ENCODE results near the gene JUNB.

DNA sequence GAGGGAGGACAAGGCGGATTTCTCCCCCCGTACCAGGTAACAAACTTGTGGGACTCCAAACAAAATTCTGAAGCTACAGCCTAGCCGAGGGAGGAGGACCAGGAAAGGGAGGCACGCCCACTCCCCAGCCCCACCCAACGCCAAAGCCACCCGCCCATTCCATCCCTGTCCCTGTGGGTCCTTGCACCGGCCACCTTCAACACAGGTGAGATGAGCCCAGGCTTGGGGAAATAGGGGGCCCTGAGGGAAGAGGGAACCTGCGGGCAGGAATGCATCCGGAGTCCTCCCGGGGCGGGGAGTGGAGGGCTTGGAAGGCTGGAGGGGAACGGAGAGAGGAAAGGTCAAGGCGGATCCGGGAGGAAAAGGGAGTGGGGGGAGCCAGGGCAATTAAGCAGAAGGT is 39.7 kb upstream of the JUNB start, which contains the start of gene BEST2:
- TF ChIP-seq, protein P1, sequence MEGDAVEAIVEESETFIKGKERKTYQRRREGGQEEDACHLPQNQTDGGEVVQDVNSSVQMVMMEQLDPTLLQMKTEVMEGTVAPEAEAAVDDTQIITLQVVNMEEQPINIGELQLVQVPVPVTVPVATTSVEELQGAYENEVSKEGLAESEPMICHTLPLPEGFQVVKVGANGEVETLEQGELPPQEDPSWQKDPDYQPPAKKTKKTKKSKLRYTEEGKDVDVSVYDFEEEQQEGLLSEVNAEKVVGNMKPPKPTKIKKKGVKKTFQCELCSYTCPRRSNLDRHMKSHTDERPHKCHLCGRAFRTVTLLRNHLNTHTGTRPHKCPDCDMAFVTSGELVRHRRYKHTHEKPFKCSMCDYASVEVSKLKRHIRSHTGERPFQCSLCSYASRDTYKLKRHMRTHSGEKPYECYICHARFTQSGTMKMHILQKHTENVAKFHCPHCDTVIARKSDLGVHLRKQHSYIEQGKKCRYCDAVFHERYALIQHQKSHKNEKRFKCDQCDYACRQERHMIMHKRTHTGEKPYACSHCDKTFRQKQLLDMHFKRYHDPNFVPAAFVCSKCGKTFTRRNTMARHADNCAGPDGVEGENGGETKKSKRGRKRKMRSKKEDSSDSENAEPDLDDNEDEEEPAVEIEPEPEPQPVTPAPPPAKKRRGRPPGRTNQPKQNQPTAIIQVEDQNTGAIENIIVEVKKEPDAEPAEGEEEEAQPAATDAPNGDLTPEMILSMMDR (conservative IDR thresholded peaks at IDR 0.05; ENCODE audit: low read depth, low read length) = no peak
- TF ChIP-seq SMC3 (IDR thresholded peaks at IDR 0.05; ENCODE audit: low read depth, low read length) (no peak), RFX5 (IDR thresholded peaks at IDR 0.05; ENCODE audit: low read depth, low read length) (no peak), POLR2A (IDR thresholded peaks at IDR 0.05; ENCODE audit: low read depth, low read length) (no peak), RAD21 (IDR thresholded peaks at IDR 0.05; ENCODE audit: low read length) (no peak), MXI1 (IDR thresholded peaks at IDR 0.05; ENCODE audit: borderline replicate concordance, low read depth, low read length) (no peak), BHLHE40 (IDR thresholded peaks at IDR 0.05; ENCODE audit: low read depth, low read length) (no peak), FOS (IDR thresholded peaks at IDR 0.05; ENCODE audit: low read depth, low read length) (no peak), CEBPB (IDR thresholded peaks at IDR 0.05; ENCODE audit: low read depth, low read length) (no peak), RCOR1 (IDR thresholded peaks at IDR 0.05; ENCODE audit: insufficient replicate concordance, low read length) (no peak), CHD1 (IDR thresholded peaks at IDR 0.05; ENCODE audit: low read depth, low read length) (no peak)
- TF ChIP-seq, protein P2, sequence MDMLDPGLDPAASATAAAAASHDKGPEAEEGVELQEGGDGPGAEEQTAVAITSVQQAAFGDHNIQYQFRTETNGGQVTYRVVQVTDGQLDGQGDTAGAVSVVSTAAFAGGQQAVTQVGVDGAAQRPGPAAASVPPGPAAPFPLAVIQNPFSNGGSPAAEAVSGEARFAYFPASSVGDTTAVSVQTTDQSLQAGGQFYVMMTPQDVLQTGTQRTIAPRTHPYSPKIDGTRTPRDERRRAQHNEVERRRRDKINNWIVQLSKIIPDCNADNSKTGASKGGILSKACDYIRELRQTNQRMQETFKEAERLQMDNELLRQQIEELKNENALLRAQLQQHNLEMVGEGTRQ (IDR thresholded peaks at IDR 0.05; ENCODE audit: low read depth, low read length) = no peak

Measured in IMR-90 (cell line).